Measurements from ENCODE around the gene LIN28B. TPM values are rescaled to one million over a fixed set of nuclear protein-coding genes. Genes with fewer than 3 reads are reported as not detected.

LIN28B gene
- total RNA-seq, 2 donors from 2014 or later, result not detected

- TF ChIP-seq, protein P1, sequence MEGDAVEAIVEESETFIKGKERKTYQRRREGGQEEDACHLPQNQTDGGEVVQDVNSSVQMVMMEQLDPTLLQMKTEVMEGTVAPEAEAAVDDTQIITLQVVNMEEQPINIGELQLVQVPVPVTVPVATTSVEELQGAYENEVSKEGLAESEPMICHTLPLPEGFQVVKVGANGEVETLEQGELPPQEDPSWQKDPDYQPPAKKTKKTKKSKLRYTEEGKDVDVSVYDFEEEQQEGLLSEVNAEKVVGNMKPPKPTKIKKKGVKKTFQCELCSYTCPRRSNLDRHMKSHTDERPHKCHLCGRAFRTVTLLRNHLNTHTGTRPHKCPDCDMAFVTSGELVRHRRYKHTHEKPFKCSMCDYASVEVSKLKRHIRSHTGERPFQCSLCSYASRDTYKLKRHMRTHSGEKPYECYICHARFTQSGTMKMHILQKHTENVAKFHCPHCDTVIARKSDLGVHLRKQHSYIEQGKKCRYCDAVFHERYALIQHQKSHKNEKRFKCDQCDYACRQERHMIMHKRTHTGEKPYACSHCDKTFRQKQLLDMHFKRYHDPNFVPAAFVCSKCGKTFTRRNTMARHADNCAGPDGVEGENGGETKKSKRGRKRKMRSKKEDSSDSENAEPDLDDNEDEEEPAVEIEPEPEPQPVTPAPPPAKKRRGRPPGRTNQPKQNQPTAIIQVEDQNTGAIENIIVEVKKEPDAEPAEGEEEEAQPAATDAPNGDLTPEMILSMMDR (IDR thresholded peaks at IDR 0.05), result no peak
- TF ChIP-seq POLR2A (IDR thresholded peaks at IDR 0.05), result no peak
- H3K27ac ChIP-seq, result no peak overlapping the region
- intact Hi-C loops (cut with DNase I), result loop anchor here (5.0 kb wide), 1 partner anchor 328 kb away; no protein-coding TSS in a partner anchor
- no peaks in the 10 kb centered on the region for H3K9me3 ChIP-seq
- H3K4me1 ChIP-seq, result peaks cover 7% of the 10 kb centered on the region
- H3K27me3 ChIP-seq, result no peaks in the 10 kb centered on the region
- 87 to 88% methylated on average over 10 of the region's 10 CpGs for WGBS, 2 donors
- ATAC-seq (no peak), DNase-seq (no peak)
- H3K36me3 ChIP-seq (replicated peaks in 1 of 2; ENCODE audit: insufficient read depth in 1 of 2, low read depth in 2 of 2), result no peaks in the 10 kb centered on the region
- H3K4me3 ChIP-seq, result no peak overlapping the region
Observed at GRCh38 chr6:105094133-105094640, 137.3 kb downstream of the LIN28B start.

GRCh38 chr6:105095139-105095538 lies 138.2 kb downstream of the LIN28B start:
- Histone ChIP-seq H3K9me3 (no peaks in the 10 kb centered on the region), H3K4me3 (no peak overlapping the region), H3K27ac (no peak overlapping the region), H3K4me1 (peaks cover 7% of the 10 kb centered on the region), H3K27me3 (no peaks in the 10 kb centered on the region), H3K36me3 (replicated peaks in 1 of 2; ENCODE audit: insufficient read depth in 1 of 2, low read depth in 2 of 2) (no peaks in the 10 kb centered on the region)
- DNase-seq, result no peak
- no peak for ATAC-seq
- TF ChIP-seq POLR2A (IDR thresholded peaks at IDR 0.05), result no peak
- TF ChIP-seq, protein P1 (IDR thresholded peaks at IDR 0.05), result no peak
- WGBS, 2 donors, result 77 to 93% methylated on average over 3 of the region's 3 CpGs
- intact Hi-C loops (cut with DNase I), result no loop called here

GRCh38 chr6:105097288-105097687 lies 140.4 kb downstream of the LIN28B start:
- DNase-seq, result peak; percentile 79 to 90 (median 88)
- TF ChIP-seq POLR2A (IDR thresholded peaks at IDR 0.05), result no peak
- TF ChIP-seq, protein P1 (IDR thresholded peaks at IDR 0.05), result no peak
- H3K4me1 ChIP-seq, result peaks cover 7% of the 10 kb centered on the region
- intact Hi-C loops (cut with DNase I), result no loop called here
- H3K36me3 ChIP-seq (replicated peaks in 1 of 2; ENCODE audit: insufficient read depth in 1 of 2, low read depth in 2 of 2), result no peaks in the 10 kb centered on the region
- ATAC-seq, result peak; percentile 95
- H3K27ac ChIP-seq, result peak overlapping the region in 1 of 4 donors; percentile 8
- no peaks in the 10 kb centered on the region for H3K9me3 ChIP-seq
- no peaks in the 10 kb centered on the region for H3K27me3 ChIP-seq
- no peak overlapping the region for H3K4me3 ChIP-seq
- WGBS, 2 donors, result 38 to 46% methylated on average over 8 of the region's 8 CpGs

DNA sequence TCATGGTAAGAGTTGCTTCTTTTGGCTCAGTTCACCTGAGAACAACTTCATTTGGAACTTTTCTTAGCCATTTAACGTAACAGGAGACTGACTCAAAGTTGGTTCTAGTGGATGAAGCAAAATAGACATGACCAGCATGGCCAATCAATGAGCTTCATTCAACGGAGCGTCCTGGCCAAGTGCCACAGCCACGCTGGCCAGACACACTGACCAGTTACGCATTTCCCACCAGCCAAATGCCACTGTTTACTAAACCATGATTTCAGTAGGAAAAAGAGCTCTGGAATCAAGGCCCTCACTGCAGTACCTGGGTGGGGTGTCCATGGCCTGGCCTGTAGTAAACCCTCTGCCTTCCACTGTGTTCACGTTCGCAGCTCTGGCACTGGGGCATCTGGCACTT lies 142.5 kb downstream of the LIN28B start:
- no peaks in the 10 kb centered on the region for H3K36me3 ChIP-seq (replicated peaks in 1 of 2; ENCODE audit: insufficient read depth in 1 of 2, low read depth in 2 of 2)
- intact Hi-C loops (cut with DNase I), result no loop called here
- no peaks in the 10 kb centered on the region for H3K9me3 ChIP-seq
- TF ChIP-seq, protein P1 (IDR thresholded peaks at IDR 0.05), result no peak
- no peak for TF ChIP-seq POLR2A (IDR thresholded peaks at IDR 0.05)
- no peak overlapping the region for H3K27ac ChIP-seq
- peaks cover 7% of the 10 kb centered on the region for H3K4me1 ChIP-seq
- no peak overlapping the region for H3K4me3 ChIP-seq
- no peak for DNase-seq
- H3K27me3 ChIP-seq, result no peaks in the 10 kb centered on the region
- no peak for ATAC-seq
- 82 to 92% methylated on average over 7 of the region's 7 CpGs for WGBS, 2 donors

GRCh38 chr6:105102186-105102585 lies 145.3 kb downstream of the LIN28B start:
- 77 to 83% methylated on average over 5 of the region's 5 CpGs for WGBS, 2 donors
- Histone ChIP-seq H3K9me3 (no peaks in the 10 kb centered on the region), H3K4me3 (no peak overlapping the region), H3K36me3 (replicated peaks in 1 of 2; ENCODE audit: insufficient read depth in 1 of 2, low read depth in 2 of 2) (no peaks in the 10 kb centered on the region), H3K27ac (no peak overlapping the region), H3K4me1 (peaks cover 5% of the 10 kb centered on the region), H3K27me3 (no peaks in the 10 kb centered on the region)
- TF ChIP-seq, protein P1 (IDR thresholded peaks at IDR 0.05), result no peak
- no peak for TF ChIP-seq POLR2A (IDR thresholded peaks at IDR 0.05)
- intact Hi-C loops (cut with DNase I), result no loop called here
- ATAC-seq (no peak), DNase-seq (no peak)
